ENCODE data around the gene FAM53B.

FAM53B gene

DNA sequence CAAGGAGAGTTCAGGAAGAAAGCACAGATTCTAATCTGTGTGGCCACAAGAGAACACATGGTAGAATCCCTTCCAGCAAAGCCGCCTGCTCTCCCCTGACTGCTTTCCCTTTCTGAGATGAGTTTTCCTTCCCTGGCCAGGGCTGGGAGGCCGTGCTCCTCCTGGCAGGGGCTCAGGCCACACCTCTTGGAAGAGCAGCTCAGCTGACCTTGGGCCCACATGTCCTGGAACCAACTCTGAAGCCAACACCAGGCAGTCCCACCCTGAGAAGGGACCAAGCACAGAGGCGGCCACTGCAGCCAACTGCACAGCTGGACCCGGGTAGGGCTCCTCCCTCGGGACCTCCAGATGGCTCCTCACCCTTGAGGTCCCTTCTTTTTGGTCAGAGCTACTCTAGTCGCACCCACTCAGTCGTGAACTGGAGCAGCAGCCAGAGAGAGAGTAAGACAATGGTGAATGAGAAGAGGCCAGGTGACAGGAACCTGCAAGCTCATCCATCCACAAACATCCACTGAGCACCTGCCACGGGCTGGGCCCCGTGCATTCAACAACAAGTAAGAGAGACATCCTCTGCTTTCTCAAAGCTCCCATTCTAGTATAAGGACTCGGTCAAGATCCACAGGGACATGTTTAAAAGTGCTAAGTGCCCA, 40.3 kb downstream of the FAM53B start:
- H3K4me3 ChIP-seq (ENCODE audit: low read length), result no peak overlapping the region
- peak; percentile 40 for DNase-seq (ENCODE audit: low read depth)
- TF ChIP-seq CTCF (conservative IDR thresholded peaks at IDR 0.05; ENCODE audit: low read length), result no peak

- no peak overlapping the region for H3K4me3 ChIP-seq (ENCODE audit: low read length)
- no peak for DNase-seq (ENCODE audit: low read depth)
- TF ChIP-seq CTCF (conservative IDR thresholded peaks at IDR 0.05; ENCODE audit: low read length), result no peak
Observed at GRCh38 chr10:124703372-124703771, 40.8 kb downstream of the FAM53B start.

GRCh38 chr10:124701881-124702656, 42.1 kb downstream of the FAM53B start:
- no peak for TF ChIP-seq CTCF (conservative IDR thresholded peaks at IDR 0.05; ENCODE audit: low read length)
- H3K4me3 ChIP-seq (ENCODE audit: low read length), result no peak overlapping the region
- no peak for DNase-seq (ENCODE audit: low read depth)

GRCh38 chr10:124701435-124701834, 42.7 kb downstream of the FAM53B start:
- DNase-seq (ENCODE audit: low read depth), result peak; percentile 29
- no peak overlapping the region for H3K4me3 ChIP-seq (ENCODE audit: low read length)
- TF ChIP-seq CTCF (conservative IDR thresholded peaks at IDR 0.05; ENCODE audit: low read length), result no peak

DNA sequence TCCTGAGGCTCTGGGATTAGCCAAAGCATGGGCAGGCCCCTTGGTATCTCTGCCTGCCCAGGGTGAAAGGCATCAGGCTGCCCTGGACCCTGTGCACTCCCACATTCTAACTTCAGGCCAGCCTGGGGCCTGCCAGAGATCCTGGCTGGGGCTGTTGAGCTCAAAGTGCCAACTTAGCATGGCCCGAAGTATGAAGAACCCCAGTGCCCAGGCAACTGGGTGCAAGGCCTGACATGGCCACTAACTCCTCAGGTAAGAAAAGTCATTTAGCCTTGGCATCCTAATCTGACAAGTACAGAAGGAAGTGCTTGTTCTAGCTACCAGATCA, 43.2 kb downstream of the FAM53B start:
- TF ChIP-seq CTCF (conservative IDR thresholded peaks at IDR 0.05; ENCODE audit: low read length), result no peak
- no peak overlapping the region for H3K4me3 ChIP-seq (ENCODE audit: low read length)
- DNase-seq (ENCODE audit: low read depth), result no peak

- no peak for TF ChIP-seq CTCF (conservative IDR thresholded peaks at IDR 0.05; ENCODE audit: low read length)
- H3K4me3 ChIP-seq (ENCODE audit: low read length), result no peak overlapping the region
- no peak for DNase-seq (ENCODE audit: low read depth)
Observed at GRCh38 chr10:124700293-124701037, 43.7 kb downstream of the FAM53B start.
